H1 (cell line): ENCODE data around the gene CFAP298. TPM values are rescaled to one million over a fixed set of nuclear protein-coding genes. Genes with fewer than 3 reads are reported as not detected.
A peak's percentile ranks its signal among the peaks of the same experiment; 100 is the strongest.

ENCODE experiments used
- CTCF ChIA-PET: fragments of 300-600 bp; sonication (Branson Sonifier 250); formaldehyde crosslinking; loops from one replicate; lab custom pipeline; 2021; ENCODE audit not compliant: partially characterized antibody; lab: Charles Lee
- POLR2A ChIA-PET: fragments of 300-600 bp; sonication (Branson Sonifier 250); formaldehyde crosslinking; loops from one replicate; lab custom pipeline; 2021; ENCODE audit warnings: inconsistent platforms; ENCODE audit not compliant: partially characterized antibody; lab: Charles Lee
- DNase-seq, 2 experiments: peaks; one replicate each; pipeline versions ENCODE4 v3.0.0 to v3.0.0-alpha.2; 2010 to 2022; ENCODE audit warnings: low spot score in 2 of 2, low read depth in 1 of 2, mixed read lengths in 1 of 2
- FAIRE-seq: peaks from 2 replicates; lab custom pipeline; 2011; peaks lifted over from hg19 to GRCh38; lab: Jason Lieb, UNC
- H2AFZ ChIP-seq: 2 replicates; pipeline ENCODE4 v1.8.1; 2012; ENCODE audit warnings: low read length, inconsistent platforms
- H2AK5ac ChIP-seq: 2 replicates; pipeline ENCODE4 v1.6.1; 2013; ENCODE audit warnings: low read depth, low read length
- H2BK120ac ChIP-seq: replicated peaks from 2 replicates; pipeline ENCODE3; 2013; ENCODE audit warnings: low read depth, low read length, inconsistent platforms
- H2BK12ac ChIP-seq: 2 replicates; pipeline ENCODE4 v1.6.1; 2013; ENCODE audit warnings: low read depth, low read length
- H2BK15ac ChIP-seq: 2 replicates; pipeline ENCODE4 v1.6.1; 2013; ENCODE audit warnings: low read length
- H2BK20ac ChIP-seq: 2 replicates; pipeline ENCODE4 v1.6.1; 2013; ENCODE audit warnings: low read length
- H2BK5ac ChIP-seq: 2 replicates; pipeline ENCODE4 v1.6.1; 2013; ENCODE audit warnings: low read depth, low read length
- H3K14ac ChIP-seq: 2 replicates; pipeline ENCODE4 v1.6.1; 2013; ENCODE audit warnings: inconsistent platforms; ENCODE audit not compliant: insufficient read length
- H3K18ac ChIP-seq: 2 replicates; pipeline ENCODE4 v1.6.1; 2013; ENCODE audit warnings: low read length; ENCODE audit errors: extremely low read depth
- H3K23ac ChIP-seq: 2 replicates; pipeline ENCODE4 v1.6.1; 2013; ENCODE audit warnings: inconsistent platforms; ENCODE audit not compliant: insufficient read length
- H3K23me2 ChIP-seq: 2 replicates; pipeline ENCODE4 v1.6.1; 2013; ENCODE audit warnings: low read depth, low read length
- H3K27ac ChIP-seq: 2 replicates; pipeline ENCODE4 v1.6.1; 2011; ENCODE audit warnings: low read depth, low read length, inconsistent platforms
- H3K27me3 ChIP-seq, 4 experiments: replicated peaks in 1 of 4; 1 replicate in 1 of 4; 2 replicates in 3 of 4; pipeline versions ENCODE4 v1.6.1 to v1.8.1; 2011 to 2013; ENCODE audit warnings: low read length in 3 of 4, mild to moderate bottlenecking in 3 of 4, inconsistent platforms in 2 of 4, mixed read lengths in 2 of 4, moderate library complexity in 1 of 4; ENCODE audit not compliant: control insufficient read depth in 3 of 4, insufficient read depth in 3 of 4; ENCODE audit errors: extremely low read depth in 1 of 4
- H3K36me3 ChIP-seq, 4 experiments: 2 replicates each; pipeline versions ENCODE4 v1.6.1 to v1.8.1; 2011 to 2013; ENCODE audit warnings: mild to moderate bottlenecking in 4 of 4, low read length in 3 of 4, moderate library complexity in 2 of 4, control low read depth in 1 of 4, inconsistent platforms in 1 of 4; ENCODE audit not compliant: insufficient read depth in 4 of 4, control insufficient read depth in 2 of 4
- H3K4ac ChIP-seq: replicated peaks from 2 replicates; pipeline ENCODE3; 2013; ENCODE audit warnings: low read length, low read depth, mixed read lengths, inconsistent platforms; ENCODE audit not compliant: insufficient read length
- H3K4me1 ChIP-seq, 4 experiments: replicated peaks in 1 of 4; 1 replicate in 1 of 4; 2 replicates in 3 of 4; pipeline versions ENCODE4 v1.6.1 to v1.8.1; 2011 to 2013; ENCODE audit warnings: low read length in 3 of 4, inconsistent platforms in 2 of 4, mixed read lengths in 1 of 4; ENCODE audit not compliant: insufficient read depth in 4 of 4, control insufficient read depth in 3 of 4
- H3K4me2 ChIP-seq, 2 experiments: 2 replicates each; pipeline versions ENCODE4 v1.6.1 to v1.8.1; 2011 to 2013; ENCODE audit warnings: low read depth in 2 of 2, low read length in 2 of 2, control low read depth in 1 of 2, inconsistent platforms in 1 of 2, mild to moderate bottlenecking in 1 of 2; ENCODE audit not compliant: insufficient read depth in 1 of 2
- H3K4me3 ChIP-seq, 4 experiments: fragments of 200-600, 300-600 bp in 1 of 4; sonication (generic), shearing (Covaris generic), sonication (Bioruptor Twin) in 1 of 4; 2 replicates each; pipeline versions ENCODE4 v1.5.1 to v1.8.1; 2011 to 2016; ENCODE audit warnings: low read length in 4 of 4, low read depth in 3 of 4, control low read depth in 2 of 4, inconsistent platforms in 2 of 4, mild to moderate bottlenecking in 2 of 4, mixed read lengths in 1 of 4, moderate library complexity in 1 of 4; ENCODE audit not compliant: insufficient read depth in 2 of 4; ENCODE audit errors: extremely low read depth in 1 of 4
- H3K56ac ChIP-seq: replicated peaks from 2 replicates; pipeline ENCODE3; 2013; ENCODE audit warnings: low read depth, mild to moderate bottlenecking, mixed read lengths, low read length, inconsistent platforms; ENCODE audit not compliant: insufficient read length
- H3K79me1 ChIP-seq: 2 replicates; pipeline ENCODE4 v1.6.1; 2013; ENCODE audit warnings: low read depth, low read length, control low read depth
- H3K79me2 ChIP-seq, 2 experiments: 2 replicates each; pipeline versions ENCODE4 v1.6.1 to v1.8.1; 2012 to 2013; ENCODE audit warnings: low read length in 2 of 2, mild to moderate bottlenecking in 2 of 2, inconsistent platforms in 1 of 2; ENCODE audit not compliant: insufficient read depth in 2 of 2, control insufficient read depth in 1 of 2
- H3K9ac ChIP-seq, 4 experiments: replicated peaks in 1 of 4; 1 replicate in 1 of 4; 2 replicates in 3 of 4; pipeline versions ENCODE4 v1.6.1 to v1.8.1; 2011 to 2013; ENCODE audit warnings: low read depth in 3 of 4, low read length in 3 of 4, control low read depth in 2 of 4, mild to moderate bottlenecking in 2 of 4, moderate library complexity in 2 of 4, inconsistent platforms in 1 of 4; ENCODE audit errors: extremely low read depth in 1 of 4
- H3K9me3 ChIP-seq, 2 experiments: 2 replicates each; pipeline versions ENCODE4 v1.6.1 to v1.8.1; 2012 to 2013; ENCODE audit warnings: mild to moderate bottlenecking in 2 of 2, moderate library complexity in 2 of 2, control low read depth in 1 of 2, inconsistent platforms in 1 of 2, low read depth in 1 of 2, low read length in 1 of 2, mixed read lengths in 1 of 2; ENCODE audit not compliant: insufficient read depth in 2 of 2
- H4K20me1 ChIP-seq, 2 experiments: replicated peaks in 1 of 2; 2 replicates each; pipeline versions ENCODE3 to v1.8.1; 2011 to 2013; ENCODE audit warnings: inconsistent platforms in 2 of 2, low read length in 2 of 2, mild to moderate bottlenecking in 1 of 2; ENCODE audit not compliant: insufficient read depth in 2 of 2, control insufficient read depth in 1 of 2
- H4K5ac ChIP-seq: 2 replicates; pipeline ENCODE4 v1.6.1; 2013; ENCODE audit warnings: low read length, low read depth, mixed read lengths, inconsistent platforms; ENCODE audit not compliant: insufficient read length
- H4K8ac ChIP-seq: 2 replicates; pipeline ENCODE4 v1.8.0; 2013; ENCODE audit warnings: mild to moderate bottlenecking, moderate library complexity, low read length, inconsistent platforms; ENCODE audit not compliant: insufficient read depth; ENCODE audit errors: extremely low read depth
- H4K91ac ChIP-seq: replicated peaks from 2 replicates; pipeline ENCODE3; 2013; ENCODE audit warnings: low read length, mixed read lengths, inconsistent platforms; ENCODE audit not compliant: insufficient read length
- BRCA1 ChIP-seq: IDR thresholded peaks from 2 replicates; pipeline ENCODE4 v1.6.1; 2012; ENCODE audit warnings: low read depth, low read length, improper control_type of control experiment
- SUZ12 ChIP-seq: fragments of 200-600 bp; sonication (generic); IDR thresholded peaks from 2 replicates; pipeline ENCODE4 v1.6.1; 2012; ENCODE audit warnings: mild to moderate bottlenecking, inconsistent platforms, low read length, moderate library complexity, mixed read lengths
- TAF7 ChIP-seq: optimal IDR thresholded peaks from 2 replicates; pipeline ENCODE3; 2011; ENCODE audit warnings: low read depth, mild to moderate bottlenecking, inconsistent platforms, low read length, moderate library complexity, borderline replicate concordance
- WGBS, 2 experiments: shearing (Covaris generic) in 1 of 2; methylation state at CpG; one replicate each; pipeline versions ENCODE4 v1.1.6 to v1.1.7; 2013 to 2015; ENCODE audit warnings: low lambda C conversion rate in 2 of 2, mixed read lengths in 2 of 2, inconsistent platforms in 1 of 2, low coverage in 1 of 2, missing lambda C conversion rate in 1 of 2; ENCODE audit not compliant: insufficient replicate concordance in 2 of 2, insufficient coverage in 1 of 2, insufficient read length in 1 of 2; ENCODE audit errors: extremely low coverage in 1 of 2, missing lambda C conversion rate in 1 of 2; 5-methylcytosine and 5-hydroxymethylcytosine counted together
- polyA plus RNA-seq, 7 experiments: library from polyadenylated mRNA; depleted of rRNA in 3 of 7; stranded (reverse) in 5 of 7; unstranded in 2 of 7; fragments of >200 nt in 5 of 7; fragments of 200-250 nt in 2 of 7; gene quantifications; 1 replicate in 5 of 7; 2 replicates in 1 of 7; 4 replicates in 1 of 7; pipeline versions ENCODE4 v1.2.1 to v1.2.3, GENCODE V29; 2011 to 2013; ENCODE audit warnings: missing spikeins in 2 of 7, mixed read lengths in 2 of 7
- total RNA-seq: library from RNA; stranded (reverse); fragmentation: NEBNext Ultra II Directional; extraction: Animal tissue kit (Norgen Biotek cat#: 25700); gene quantifications from 2 replicates; pipeline ENCODE4 v1.2.1, GENCODE V29; 2021

CFAP298 gene
- total and polyA plus RNA-seq, 2 of the 8 experiments (the other 6 are each of a cell fraction or from before 2014, with no cell fraction given), result 43.0 to 68.1 TPM

DNA sequence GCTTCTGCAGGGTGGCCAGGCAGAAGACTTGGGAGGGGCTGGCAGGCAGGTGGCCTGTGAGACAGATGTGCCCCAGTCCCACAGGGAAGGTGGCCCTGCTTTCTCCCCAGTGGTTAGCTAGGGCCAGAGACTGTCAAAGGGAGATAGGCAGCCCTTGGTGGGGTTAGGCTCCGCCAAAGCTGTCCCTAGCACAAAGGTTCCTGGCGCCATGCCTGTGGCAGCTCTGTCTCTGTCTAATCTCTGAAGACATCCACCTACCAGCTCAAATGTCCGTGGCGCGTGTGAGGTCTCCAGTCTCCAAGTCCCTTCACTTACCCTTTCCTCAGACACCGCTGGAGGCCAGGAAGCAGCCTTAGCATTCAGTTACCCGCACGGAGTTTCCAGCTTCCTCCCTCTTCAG lies 44.6 kb downstream of the CFAP298 start:
- peak overlapping the region; percentile 61; the same call in 1 of the 2 replicates for H2AK5ac ChIP-seq
- no peak overlapping the region for H3K4ac ChIP-seq
- POLR2A ChIA-PET, result interaction anchor here (0.6 kb wide), 1 partner anchor 204 kb away, joined by 3 read pairs; no protein-coding TSS in a partner anchor
- peaks cover 7% of the 10 kb centered on the region; the same call in 1 of the 2 replicates for H3K23me2 ChIP-seq
- no peak overlapping the region for H2BK120ac ChIP-seq
- H3K14ac ChIP-seq, result no peak overlapping the region
- FAIRE-seq (no peak), DNase-seq (no peak)
- 91% methylated on average over 7 of the region's 8 CpGs; no CpG with 5 or more reads in 1 of the 2 experiments for WGBS, 2 experiments
- H3K79me1 ChIP-seq, result no peaks in the 10 kb centered on the region
- no peak overlapping the region for H3K4me2 ChIP-seq
- H3K36me3 ChIP-seq, result no peaks in the 10 kb centered on the region; a peak in 2 of 8 replicates
- H2BK15ac ChIP-seq, result 0 out of 2 replicates have a peak overlapping the region, but pooled peaks have one; percentile 88
- CTCF ChIA-PET, result interaction anchor here (0.6 to 4.2 kb wide), 8 partner anchors 10 to 731 kb away, joined by 4 to 23 read pairs (median 7); no protein-coding TSS in a partner anchor
- peaks cover 0 to 9% (median 2%) of the 10 kb centered on the region in 4 experiments; a peak in 4 of 7 replicates for H3K4me1 ChIP-seq
- no peak overlapping the region for H3K27ac ChIP-seq
- H3K56ac ChIP-seq, result no peak overlapping the region
- H3K27me3 ChIP-seq, result peaks cover 0 to 2% (median 0%) of the 10 kb centered on the region in 4 experiments; a peak in 1 of 7 replicates
- H3K23ac ChIP-seq, result no peak overlapping the region
- no peak overlapping the region for H2BK20ac ChIP-seq
- no peak overlapping the region for H4K5ac ChIP-seq
- no peak overlapping the region for H2BK5ac ChIP-seq
- H3K9me3 ChIP-seq, result peaks cover 0 to 7% of the 10 kb centered on the region in 2 experiments; a peak in 2 of 4 replicates
- H3K18ac ChIP-seq, result peak overlapping the region; percentile 19
- no peak overlapping the region for H3K9ac ChIP-seq
- H4K8ac ChIP-seq, result no peak overlapping the region
- no peaks in the 10 kb centered on the region for H4K20me1 ChIP-seq
- H2AFZ ChIP-seq, result no peak overlapping the region
- H3K79me2 ChIP-seq, result no peaks in the 10 kb centered on the region
- H3K4me3 ChIP-seq, result no peak overlapping the region
- no peak overlapping the region for H4K91ac ChIP-seq
- 0 out of 2 replicates have a peak overlapping the region, but pooled peaks have one; percentile 43 for H2BK12ac ChIP-seq
- TF ChIP-seq TAF7 (no peak), SUZ12 (no peak), BRCA1 (no peak)
